ENCODE results near the gene TSSC4. TPM values are rescaled to one million over a fixed set of nuclear protein-coding genes. Genes with fewer than 3 reads are reported as not detected.

The TSSC4 gene
- total RNA-seq, 1 donor from 2014 or later, result 40.0 TPM

DNA sequence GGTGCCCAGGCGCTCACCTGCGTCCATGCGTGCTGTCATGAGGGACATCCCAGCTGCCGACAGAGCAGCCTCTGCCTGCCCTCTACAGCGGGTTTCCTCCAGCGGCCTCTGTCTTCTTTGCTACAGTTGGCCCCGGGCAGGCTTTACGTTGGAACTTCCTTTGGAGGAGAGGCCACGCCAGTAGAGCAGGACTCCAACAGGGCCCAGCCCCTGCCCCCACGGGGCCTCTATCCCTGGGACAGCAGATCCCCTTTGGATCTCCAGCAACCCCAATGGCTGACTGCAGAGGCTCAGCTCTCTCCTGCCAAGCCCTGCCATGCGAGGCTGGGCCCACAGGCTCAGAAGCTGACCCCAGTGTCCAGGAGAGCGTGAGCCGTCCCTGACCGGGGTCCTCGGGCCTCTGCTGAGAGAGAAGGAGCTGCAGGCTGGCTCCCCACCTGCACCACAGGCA, 31.6 kb downstream of the TSSC4 start:
- no peak for DNase-seq (ENCODE audit: low read depth)
- no peak for TF ChIP-seq CTCF (conservative IDR thresholded peaks at IDR 0.05; ENCODE audit: low read depth, low read length)
- no peak overlapping the region for H3K4me3 ChIP-seq (ENCODE audit: low read depth, low read length)

GRCh38 chr11:2432628-2433071, 32.1 kb downstream of the TSSC4 start:
- DNase-seq (ENCODE audit: low read depth), result no peak
- no peak for TF ChIP-seq CTCF (conservative IDR thresholded peaks at IDR 0.05; ENCODE audit: low read depth, low read length)
- no peak overlapping the region for H3K4me3 ChIP-seq (ENCODE audit: low read depth, low read length)

GRCh38 chr11:2433106-2433925, 32.8 kb downstream of the TSSC4 start:
- no peak for TF ChIP-seq CTCF (conservative IDR thresholded peaks at IDR 0.05; ENCODE audit: low read depth, low read length)
- DNase-seq (ENCODE audit: low read depth), result no peak
- no peak overlapping the region for H3K4me3 ChIP-seq (ENCODE audit: low read depth, low read length)

DNA sequence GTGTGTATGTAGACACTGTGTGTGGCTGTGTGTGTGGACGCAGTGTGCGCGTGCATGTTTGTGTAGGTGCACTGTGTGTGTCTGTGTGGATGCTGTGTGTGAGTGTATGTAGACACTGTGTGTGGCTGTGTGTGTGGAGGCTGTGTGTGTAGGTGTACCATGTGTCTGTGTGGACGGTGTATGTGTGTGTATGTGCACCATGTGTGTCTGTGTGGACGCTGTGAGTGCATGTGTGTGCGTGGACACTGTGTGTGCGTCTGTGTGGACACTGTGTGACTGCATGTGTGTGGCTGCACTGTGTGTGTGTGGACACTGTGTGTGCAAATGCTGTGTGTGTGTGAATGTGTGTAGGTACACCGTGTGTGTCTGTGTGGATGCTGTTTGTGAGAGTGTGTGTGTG, 33.5 kb downstream of the TSSC4 start:
- no peak for TF ChIP-seq CTCF (conservative IDR thresholded peaks at IDR 0.05; ENCODE audit: low read depth, low read length)
- no peak for DNase-seq (ENCODE audit: low read depth)
- H3K4me3 ChIP-seq (ENCODE audit: low read depth, low read length), result no peak overlapping the region

DNA sequence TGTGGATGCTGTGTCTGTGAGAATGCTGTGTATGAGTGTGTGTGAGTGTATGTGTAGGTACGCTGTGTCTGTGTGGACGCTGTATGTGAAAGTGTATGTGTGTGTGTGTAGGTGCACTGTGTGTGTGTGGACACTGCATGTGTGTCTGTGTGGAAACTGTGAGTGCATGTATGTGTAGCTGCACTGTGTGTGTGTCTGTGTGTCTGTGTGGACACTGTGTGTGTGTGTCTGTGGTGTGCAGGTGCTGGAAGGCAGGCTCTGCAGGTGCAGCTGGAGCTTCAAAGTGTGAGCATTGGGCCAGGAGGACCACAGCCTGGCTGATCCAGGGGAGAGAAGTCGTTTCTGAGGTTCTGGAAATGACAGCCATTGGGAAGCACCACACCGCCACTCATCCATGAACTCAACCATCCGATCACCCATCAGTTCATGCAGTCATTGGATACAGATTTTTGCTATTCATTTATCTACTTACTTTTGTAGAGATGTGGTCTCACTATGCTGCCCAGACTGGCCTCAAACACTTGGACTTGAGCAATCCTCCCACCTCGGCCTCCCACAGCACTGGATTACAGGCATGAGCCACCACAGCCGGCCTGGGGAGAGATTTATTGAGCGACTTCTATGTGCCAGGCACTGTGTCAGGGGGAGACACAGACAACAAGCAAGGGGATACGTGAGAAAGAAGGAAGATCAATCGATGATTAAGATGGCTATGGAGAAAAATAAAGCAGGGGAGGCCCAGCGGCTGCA, 34.1 kb downstream of the TSSC4 start:
- no peak for DNase-seq (ENCODE audit: low read depth)
- no peak overlapping the region for H3K4me3 ChIP-seq (ENCODE audit: low read depth, low read length)
- no peak for TF ChIP-seq CTCF (conservative IDR thresholded peaks at IDR 0.05; ENCODE audit: low read depth, low read length)

GRCh38 chr11:2435288-2436012, 34.9 kb downstream of the TSSC4 start:
- no peak overlapping the region for H3K4me3 ChIP-seq (ENCODE audit: low read depth, low read length)
- DNase-seq (ENCODE audit: low read depth), result no peak
- no peak for TF ChIP-seq CTCF (conservative IDR thresholded peaks at IDR 0.05; ENCODE audit: low read depth, low read length)

All from epithelial cell of proximal tubule (primary cell).